Activated naive CD4-positive, alpha-beta T cell (primary cell): ENCODE results near the gene MYL9.
"Not testable (repeated sequence)": the region's sequence is repeated elsewhere in the genome, so short reads cannot be mapped to it uniquely, and the experiment has no call there.

ENCODE experiments used
- DNase-seq, 4 experiments: peaks; one replicate each; lab custom pipeline; 2025; lab: John Stamatoyannopoulos, UW

The MYL9 gene

DNA sequence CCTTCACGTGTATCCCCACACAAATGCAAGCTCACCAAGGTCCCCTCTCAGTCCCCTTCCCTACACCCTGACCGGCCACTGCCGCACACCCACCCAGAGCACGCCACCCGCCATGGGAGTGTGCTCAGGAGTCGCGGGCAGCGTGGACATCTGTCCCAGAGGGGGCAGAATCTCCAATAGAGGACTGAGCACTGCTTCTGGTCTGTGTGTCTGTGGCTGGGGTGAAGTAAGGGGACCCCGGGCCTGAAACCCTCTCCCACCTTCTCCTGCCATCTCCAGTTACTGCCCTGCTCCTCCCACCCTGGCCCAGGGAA lies 8.3 kb downstream of the MYL9 start:
- no peak for DNase-seq

DNA sequence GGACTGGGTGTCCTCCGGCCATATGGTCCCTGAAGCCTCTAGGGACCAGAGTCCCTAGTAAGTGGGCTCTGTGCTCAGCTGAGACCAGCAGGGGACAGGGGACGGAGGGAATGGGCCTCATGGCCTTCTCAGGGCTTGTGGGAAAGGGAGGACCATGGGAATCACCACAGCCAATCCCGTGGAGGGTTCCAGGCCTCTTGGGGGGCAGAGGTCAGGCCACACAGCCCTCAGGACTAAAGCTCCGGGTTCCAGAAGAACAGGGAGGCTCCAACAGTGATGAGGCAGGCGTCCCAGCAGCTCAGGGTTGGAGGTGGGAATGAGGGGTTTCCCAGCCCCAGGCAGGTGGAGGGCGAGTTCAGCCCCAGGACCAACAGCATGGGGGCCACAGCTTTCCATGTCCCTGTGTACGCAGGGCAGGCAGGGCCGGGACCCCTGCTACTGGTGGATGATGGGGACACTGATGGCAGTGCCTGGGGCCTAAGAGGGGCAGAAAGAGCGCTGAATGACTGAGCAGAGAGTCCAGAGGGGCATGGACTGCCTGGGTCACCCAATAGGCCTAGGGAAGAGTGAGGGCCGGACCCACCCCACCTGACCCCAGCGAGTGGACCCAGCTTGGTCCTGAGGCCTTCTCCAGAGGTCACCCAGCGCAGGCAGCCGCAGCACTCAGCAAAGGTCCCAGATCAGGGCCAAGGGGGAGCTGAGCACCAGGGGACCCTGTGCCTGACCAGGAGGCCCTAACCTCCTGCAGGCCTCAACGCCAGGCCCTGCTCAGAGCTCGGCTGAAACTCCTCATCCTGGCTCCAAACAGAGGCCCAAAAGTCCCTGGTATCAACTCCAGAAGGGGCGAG lies 8.8 kb downstream of the MYL9 start:
- no peak for DNase-seq

- DNase-seq, result no peak
These were observed 9.5 kb downstream of the MYL9 start for GRCh38 chr20:36550790-36551299.

- DNase-seq, result no peak
These were observed 13.9 kb downstream of the MYL9 start for GRCh38 chr20:36555248-36555647.

GRCh38 chr20:36562724-36563123 lies 21.4 kb downstream of the MYL9 start:
- no peak for DNase-seq

DNA sequence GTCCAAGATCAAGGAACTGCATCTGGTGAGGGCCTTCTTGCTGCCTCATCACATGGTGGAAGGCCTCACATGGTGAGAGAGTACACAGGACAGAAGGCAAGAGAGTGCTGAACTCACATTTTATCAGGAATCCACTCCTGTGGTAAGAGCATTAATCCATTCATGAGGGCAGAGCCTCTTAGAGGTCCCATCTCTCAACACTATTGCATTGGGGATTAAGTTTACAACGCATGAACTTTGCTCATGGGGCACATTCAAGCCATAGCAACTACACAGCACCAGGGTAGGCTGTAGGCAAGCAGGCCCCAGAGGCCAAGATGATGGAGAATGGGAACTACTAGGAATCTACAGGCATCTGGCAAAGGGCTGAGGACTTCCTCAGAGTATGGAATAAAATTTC lies 22.1 kb downstream of the MYL9 start:
- DNase-seq, result no peak

DNA sequence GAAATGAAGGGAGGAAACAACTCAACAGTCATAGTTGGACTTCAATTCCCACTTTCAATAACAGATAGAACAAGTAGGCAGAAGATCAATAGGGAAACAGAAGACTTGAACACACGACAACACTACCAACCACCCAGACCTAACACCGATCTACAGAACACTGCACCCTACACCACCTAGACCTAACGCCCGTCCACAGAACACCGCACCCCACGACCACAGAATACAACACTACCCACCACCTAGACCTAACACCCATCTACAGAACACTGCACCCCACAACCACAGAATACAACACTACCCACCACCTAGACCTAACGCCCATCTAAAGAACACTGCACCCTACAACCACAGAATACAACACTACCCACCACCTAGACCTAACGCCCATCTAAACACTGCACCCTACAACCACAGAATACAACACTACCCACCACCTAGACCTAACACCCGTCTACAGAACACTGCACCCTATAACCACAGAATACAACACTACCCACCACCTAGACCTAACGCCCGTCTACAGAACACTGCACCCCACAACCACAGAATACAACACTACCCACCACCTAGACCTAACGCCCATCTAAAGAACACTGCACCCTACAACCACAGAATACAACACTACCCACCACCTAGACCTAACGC lies 22.9 kb downstream of the MYL9 start:
- not testable (repeated sequence) for DNase-seq

GRCh38 chr20:36564726-36565121 lies 23.4 kb downstream of the MYL9 start:
- DNase-seq, result not testable (repeated sequence)

DNA sequence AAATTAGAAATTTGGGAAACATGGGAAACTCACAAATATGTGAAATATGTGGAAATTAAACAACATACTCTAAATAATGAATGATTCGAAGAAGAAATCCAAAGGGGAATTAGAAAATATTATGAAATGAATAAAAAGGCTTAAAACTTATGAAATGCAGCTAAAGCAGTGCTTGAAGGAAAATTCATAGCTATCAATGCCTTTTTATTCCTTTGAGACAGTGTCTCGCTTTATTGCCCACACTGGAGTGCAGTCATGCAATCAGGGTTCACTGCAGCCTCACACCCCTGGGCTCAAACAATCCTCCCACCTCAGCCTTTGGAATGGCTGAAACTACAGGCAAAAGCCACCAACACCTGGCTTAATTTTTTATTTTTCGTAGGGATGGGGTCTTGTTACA lies 24.2 kb downstream of the MYL9 start:
- DNase-seq, result no peak

DNA sequence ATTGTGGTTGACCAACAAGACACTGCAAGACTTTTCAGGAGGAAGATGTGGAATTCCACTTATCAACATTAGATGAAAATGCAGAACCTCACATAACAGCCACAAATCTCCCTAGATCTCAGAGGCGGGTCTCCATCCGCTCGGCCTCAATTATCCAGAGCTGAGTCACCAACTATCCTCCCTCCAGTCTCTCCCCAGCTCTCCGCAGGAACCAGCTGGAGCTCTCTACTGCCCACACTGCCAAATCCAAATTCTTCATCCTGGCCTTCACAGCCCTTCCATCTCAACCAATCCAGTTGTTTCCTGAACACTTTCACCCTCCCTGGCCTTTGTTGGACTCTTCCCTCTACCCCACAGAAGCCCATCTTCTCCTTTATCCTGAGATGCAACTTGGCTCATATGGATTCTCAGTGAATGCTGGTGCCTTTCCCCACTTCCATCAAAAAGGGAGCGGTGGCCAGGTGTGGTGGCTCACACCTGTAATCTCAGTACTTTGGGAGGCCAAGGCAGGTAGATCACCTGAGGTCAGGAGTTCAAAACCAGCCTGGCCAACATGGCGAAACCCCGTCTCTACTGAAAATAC lies 28.6 kb downstream of the MYL9 start:
- no peak for DNase-seq

DNA sequence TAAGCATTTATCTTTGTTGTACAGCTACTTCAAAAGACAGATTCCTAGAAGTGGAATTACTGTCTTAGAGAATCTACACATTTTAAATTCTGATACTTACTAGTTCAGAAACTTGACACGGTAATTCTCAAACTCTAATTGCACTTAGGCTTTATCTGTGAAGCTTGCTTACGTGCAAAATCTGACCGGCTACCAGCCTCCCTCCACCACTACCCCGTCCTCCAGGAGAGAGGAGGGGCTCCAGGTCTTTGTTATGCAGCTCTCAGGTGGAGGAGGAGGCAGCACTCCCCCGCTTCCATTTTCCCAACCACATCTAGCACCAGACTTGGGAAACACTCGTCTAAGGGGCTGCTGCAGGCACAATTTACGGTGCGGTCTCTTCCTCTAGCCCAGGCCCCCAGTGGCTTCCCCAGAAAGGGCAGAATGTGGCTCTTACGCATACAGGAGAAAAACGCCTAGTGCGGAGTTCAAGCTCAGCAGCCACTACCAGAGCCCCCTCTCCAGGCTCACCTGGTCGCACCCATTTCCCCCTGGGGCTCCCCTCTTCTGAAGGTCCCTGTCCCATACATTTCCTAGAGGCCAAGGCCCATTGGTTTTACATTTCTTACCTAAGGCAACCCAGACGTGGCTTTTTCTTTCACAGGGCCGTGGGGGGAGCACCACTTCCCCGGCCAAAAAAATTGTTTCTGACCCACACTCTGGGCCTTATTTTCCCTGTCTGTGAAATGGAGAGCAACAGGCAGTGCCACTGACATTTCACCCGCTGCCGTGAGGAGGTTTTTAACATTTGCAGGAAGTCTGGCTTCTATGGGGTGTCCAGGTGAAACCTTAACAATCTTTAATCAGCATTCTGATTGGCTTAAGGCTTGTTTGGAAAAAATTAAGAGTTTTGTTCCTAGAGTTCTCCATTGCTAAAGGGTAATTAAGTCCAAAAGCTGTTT lies 30.5 kb downstream of the MYL9 start:
- no peak for DNase-seq

DNA sequence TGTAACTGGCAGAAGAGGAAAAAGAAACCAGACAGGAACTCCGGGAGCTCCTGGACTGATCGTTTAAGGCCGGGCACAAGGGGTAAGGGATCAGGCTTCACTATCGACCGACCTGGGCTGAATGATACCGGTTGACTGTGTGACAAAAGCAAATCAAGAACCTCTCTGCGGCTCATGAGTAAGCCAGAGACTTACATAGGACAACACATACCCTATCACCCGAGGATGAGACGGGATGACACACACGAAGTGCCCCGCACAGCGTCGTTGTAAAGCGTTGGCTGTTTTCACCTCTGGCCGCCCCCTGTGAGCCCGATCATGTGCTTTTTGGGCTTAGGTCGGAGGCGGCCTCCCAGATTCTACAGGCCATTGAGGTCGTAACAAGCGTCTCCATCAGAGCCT lies 31.4 kb downstream of the MYL9 start:
- peak; percentile 56 to 73 (median 66) for DNase-seq

DNA sequence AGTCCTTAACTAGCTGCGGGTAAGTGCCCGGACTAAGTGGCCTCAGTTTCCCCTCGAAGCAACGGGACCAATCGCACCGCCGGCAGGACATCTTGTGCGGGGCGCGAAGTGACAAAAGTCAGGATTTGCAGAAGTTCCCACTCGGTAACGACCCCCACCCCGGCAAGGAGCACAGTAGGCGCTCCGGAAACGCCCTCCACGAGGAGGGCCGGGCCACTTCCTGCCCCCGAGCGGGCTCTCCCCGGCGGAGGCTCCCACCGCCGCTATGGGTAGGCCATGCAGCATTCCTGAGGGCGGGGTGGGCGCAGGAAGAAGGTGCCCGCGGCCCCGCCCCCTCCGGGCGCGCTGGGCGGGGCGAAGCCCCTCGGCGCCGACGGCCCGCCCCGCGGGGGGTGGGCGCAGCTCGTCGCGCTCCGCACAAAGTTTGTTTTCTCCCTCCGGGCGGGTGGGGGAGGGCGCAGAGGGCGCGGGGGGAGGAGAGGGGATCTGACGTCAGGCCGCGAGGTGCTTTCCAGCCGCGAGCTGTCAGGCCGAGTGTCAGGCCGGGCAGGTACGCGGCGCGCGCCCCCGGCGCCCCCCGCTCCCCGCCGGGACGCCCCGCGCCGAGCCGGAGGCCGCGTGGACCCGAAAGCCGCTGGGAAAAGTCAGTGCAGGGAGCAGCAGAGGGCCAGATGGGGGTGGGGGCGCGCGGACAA lies 31.9 kb downstream of the MYL9 start, which contains the start of gene TGIF2:
TGIF2 (plus strand) TSS at position 495 of the 695 bp plus-strand sequence. CDS start 5,178 bp downstream, outside the sequence.
- DNase-seq, result peak; percentile 74 to 90 (median 80)

DNA sequence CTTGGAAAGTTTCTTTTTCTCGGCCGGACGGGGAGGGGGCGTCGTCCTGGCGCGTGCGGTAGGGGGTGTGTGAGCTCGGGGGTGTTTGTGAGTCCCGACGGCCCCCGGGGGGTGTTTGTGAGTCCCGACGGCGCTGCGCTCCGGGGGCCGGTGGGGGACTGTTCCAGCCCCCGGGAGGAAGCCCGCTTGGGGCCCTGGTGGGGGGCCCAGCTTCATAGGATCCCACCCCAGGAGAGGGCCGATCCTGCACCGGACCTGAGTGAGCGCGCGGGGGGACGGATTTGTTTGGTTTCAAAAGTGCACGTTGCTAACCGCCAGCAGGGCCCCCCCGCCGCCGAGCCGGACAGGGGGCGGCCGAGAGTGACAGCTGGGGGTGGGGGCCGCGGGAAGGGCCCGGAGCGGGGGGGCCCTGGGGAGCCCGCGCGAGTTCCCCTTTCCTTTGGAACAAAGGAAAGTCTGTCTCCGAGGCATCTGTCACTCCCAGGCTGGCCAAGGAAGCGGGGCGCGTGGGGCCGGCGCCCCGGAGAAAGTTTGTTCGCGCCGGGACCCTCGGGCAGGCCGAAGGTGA lies 32.6 kb downstream of the MYL9 start:
- DNase-seq, result peak in 2 of 4 experiments; percentile 25 to 35

GRCh38 chr20:36574366-36575135 lies 33.2 kb downstream of the MYL9 start:
- DNase-seq, result peak; percentile 17 to 45 (median 31)

- DNase-seq, result no peak
These were observed 34.7 kb downstream of the MYL9 start for GRCh38 chr20:36576081-36576445.

DNA sequence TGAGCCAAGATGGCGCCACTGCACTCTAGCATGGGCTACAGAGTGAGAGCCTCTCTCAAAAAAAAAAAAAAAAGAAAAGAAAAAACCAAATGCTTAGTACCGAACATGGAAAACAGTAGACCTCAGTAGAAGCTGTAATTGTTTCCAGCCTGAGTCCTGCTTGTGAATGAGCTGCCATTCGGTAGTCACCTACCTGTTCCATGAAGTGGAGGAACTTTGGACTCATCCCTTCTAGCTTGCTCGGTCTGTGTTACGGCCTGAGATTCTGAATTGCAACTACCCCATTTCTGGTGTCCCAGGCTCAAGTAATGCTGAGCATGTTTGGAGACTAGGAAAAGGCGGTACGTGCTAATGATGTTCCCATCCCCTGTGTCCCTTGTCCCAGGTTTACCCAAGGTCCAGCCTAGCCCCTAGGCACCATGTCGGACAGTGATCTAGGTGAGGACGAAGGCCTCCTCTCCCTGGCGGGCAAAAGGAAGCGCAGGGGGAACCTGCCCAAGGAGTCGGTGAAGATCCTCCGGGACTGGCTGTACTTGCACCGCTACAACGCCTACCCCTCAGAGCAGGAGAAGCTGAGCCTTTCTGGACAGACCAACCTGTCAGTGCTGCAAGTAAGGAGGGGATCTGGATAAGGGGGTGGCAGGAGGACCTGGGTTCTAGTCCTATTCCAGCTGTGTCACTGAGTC lies 37.2 kb downstream of the MYL9 start:
- DNase-seq, result no peak

DNA sequence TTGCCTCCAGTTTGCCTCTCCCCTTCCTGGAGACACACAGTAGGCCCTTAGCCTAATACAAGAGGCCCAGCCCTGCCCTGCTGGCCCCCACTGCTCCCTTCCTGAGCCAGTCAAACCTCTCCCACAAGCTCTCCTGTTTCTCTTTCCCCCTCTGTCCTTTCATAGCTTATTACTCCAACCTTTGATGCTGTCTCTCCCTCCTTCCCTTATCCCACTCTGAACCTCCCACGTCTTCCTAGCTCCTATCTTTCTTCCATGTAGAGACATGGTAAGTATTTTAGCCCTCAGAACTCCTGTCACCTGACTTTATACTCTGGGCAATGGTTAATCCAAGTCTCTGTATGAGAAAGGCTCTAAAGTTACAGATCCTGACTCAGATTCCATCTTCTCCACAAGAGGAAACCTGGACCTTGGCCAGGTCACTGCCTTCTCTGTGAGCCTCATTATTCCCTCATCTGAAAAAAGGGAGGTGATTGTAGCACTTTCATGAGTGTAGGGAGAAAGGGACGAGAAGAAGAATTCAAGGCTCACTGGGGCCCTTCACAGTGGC lies 38.8 kb downstream of the MYL9 start:
- DNase-seq, result no peak

- DNase-seq, result no peak
These were observed 41.0 kb downstream of the MYL9 start for GRCh38 chr20:36582322-36582721.
